GM19240 (cell line): Measurements from ENCODE around the gene ST6GALNAC3.

Experiments used
- DNase-seq: peaks from one replicate; pipeline ENCODE4 v3.0.0; 2011; ENCODE audit warnings: low spot score; ENCODE audit not compliant: insufficient read length

ST6GALNAC3 gene

GRCh38 chr1:76284842-76285241, 210.3 kb downstream of the ST6GALNAC3 start:
- no peak for DNase-seq

GRCh38 chr1:76285578-76286135, 211.1 kb downstream of the ST6GALNAC3 start:
- DNase-seq, result no peak

GRCh38 chr1:76287917-76288316, 213.4 kb downstream of the ST6GALNAC3 start:
- no peak for DNase-seq

GRCh38 chr1:76288758-76289483, 214.4 kb downstream of the ST6GALNAC3 start:
- no peak for DNase-seq

GRCh38 chr1:76289692-76290091, 215.1 kb downstream of the ST6GALNAC3 start:
- DNase-seq, result no peak

- DNase-seq, result no peak
These were observed 215.7 kb downstream of the ST6GALNAC3 start for GRCh38 chr1:76290271-76290670.

GRCh38 chr1:76291191-76291590, 216.6 kb downstream of the ST6GALNAC3 start:
- DNase-seq, result no peak

GRCh38 chr1:76291737-76292136, 217.2 kb downstream of the ST6GALNAC3 start:
- DNase-seq, result no peak

GRCh38 chr1:76292418-76293184, 218.1 kb downstream of the ST6GALNAC3 start:
- DNase-seq, result no peak

- DNase-seq, result no peak
These were observed 219.3 kb downstream of the ST6GALNAC3 start for GRCh38 chr1:76293831-76294230.

- DNase-seq, result peak; percentile 11
These were observed 220.1 kb downstream of the ST6GALNAC3 start for GRCh38 chr1:76294482-76295194.

- no peak for DNase-seq
These were observed 223.9 kb downstream of the ST6GALNAC3 start for GRCh38 chr1:76298399-76298798.

- DNase-seq, result no peak
These were observed 224.5 kb downstream of the ST6GALNAC3 start for GRCh38 chr1:76299036-76299435.

- DNase-seq, result no peak
These were observed 226.0 kb downstream of the ST6GALNAC3 start for GRCh38 chr1:76300556-76300955.

- DNase-seq, result no peak
These were observed 228.3 kb downstream of the ST6GALNAC3 start for GRCh38 chr1:76302711-76303339.

GRCh38 chr1:76303340-76303717, 228.8 kb downstream of the ST6GALNAC3 start:
- DNase-seq, result no peak

GRCh38 chr1:76313304-76313703, 238.8 kb downstream of the ST6GALNAC3 start:
- DNase-seq, result no peak

- no peak for DNase-seq
These were observed 240.2 kb downstream of the ST6GALNAC3 start for GRCh38 chr1:76314730-76315129.

GRCh38 chr1:76317299-76317900, 242.9 kb downstream of the ST6GALNAC3 start:
- DNase-seq, result no peak

GRCh38 chr1:76330991-76331603, 256.6 kb downstream of the ST6GALNAC3 start:
- DNase-seq, result peak; percentile 8
